DMS 273 (cell line): ENCODE data around the gene USO1.
"Not testable (repeated sequence)": the region's sequence is repeated elsewhere in the genome, so short reads cannot be mapped to it uniquely, and the experiment has no call there.

Experiments
- DNase-seq: peaks from one replicate; lab custom pipeline; 2025; ENCODE audit not compliant: unreplicated experiment; lab: John Stamatoyannopoulos, UW

The USO1 gene

GRCh38 chr4:75708218-75708691 is 16.1 kb upstream of the USO1 start:
- DNase-seq: peak; percentile 10

- no peak for DNase-seq
Observed at GRCh38 chr4:75710246-75710645, 14.1 kb upstream of the USO1 start.

GRCh38 chr4:75714011-75714410 is 10.4 kb upstream of the USO1 start:
- DNase-seq: no peak

GRCh38 chr4:75714704-75715103 is 9.7 kb upstream of the USO1 start:
- DNase-seq: peak; percentile 26

GRCh38 chr4:75715105-75715799 is 9.1 kb upstream of the USO1 start:
- DNase-seq: no peak

GRCh38 chr4:75716054-75716453 is 8.3 kb upstream of the USO1 start:
- DNase-seq: not testable (repeated sequence)

GRCh38 chr4:75717408-75717807 is 7.0 kb upstream of the USO1 start:
- no peak for DNase-seq

- DNase-seq: no peak
Observed at GRCh38 chr4:75718529-75718928, 5.8 kb upstream of the USO1 start.

- DNase-seq: no peak
Observed at GRCh38 chr4:75722417-75722816, 2.0 kb upstream of the USO1 start.

- DNase-seq: peak; percentile 39
Observed at GRCh38 chr4:75723163-75724065, 963 bp upstream of the USO1 start.

- DNase-seq: peak; percentile 79
Observed at GRCh38 chr4:75724867-75725724, 719 bp downstream of the USO1 start.

GRCh38 chr4:75725942-75726538 is 1.7 kb downstream of the USO1 start:
- DNase-seq: not testable (repeated sequence)

- DNase-seq: peak; percentile 1
Observed at GRCh38 chr4:75726577-75726976, 2.2 kb downstream of the USO1 start.

GRCh38 chr4:75727073-75727472 is 2.7 kb downstream of the USO1 start:
- no peak for DNase-seq

GRCh38 chr4:75729836-75730235 is 5.5 kb downstream of the USO1 start:
- no peak for DNase-seq

GRCh38 chr4:75733369-75733768 is 9.0 kb downstream of the USO1 start:
- DNase-seq: no peak

- no peak for DNase-seq
Observed at GRCh38 chr4:75735525-75735924, 11.1 kb downstream of the USO1 start.

GRCh38 chr4:75736862-75737261 is 12.5 kb downstream of the USO1 start:
- DNase-seq: no peak

- DNase-seq: no peak
Observed at GRCh38 chr4:75737398-75737797, 13.0 kb downstream of the USO1 start.

GRCh38 chr4:75741027-75741426 is 16.6 kb downstream of the USO1 start:
- no peak for DNase-seq

- no peak for DNase-seq
Observed at GRCh38 chr4:75742451-75742850, 18.1 kb downstream of the USO1 start.
